Endothelial cell of umbilical vein (primary cell): Measurements from ENCODE around the gene RSKR.

Experiments
- EZH2 ChIP-seq: IDR thresholded peaks from 2 replicates; pipeline ENCODE4 v1.6.1; 2012; ENCODE audit warnings: borderline replicate concordance, low read depth, mild to moderate bottlenecking, moderate library complexity, low read length, inconsistent platforms; ENCODE audit not compliant: severe bottlenecking
- FOS ChIP-seq: IDR thresholded peaks from 2 replicates; pipeline ENCODE4 v1.6.1; 2011; ENCODE audit warnings: mild to moderate bottlenecking, low read length, moderate library complexity, borderline replicate concordance; ENCODE audit not compliant: insufficient read depth
- JUN ChIP-seq: IDR thresholded peaks from 2 replicates; pipeline ENCODE4 v1.6.1; 2011; ENCODE audit warnings: borderline replicate concordance, low read depth; ENCODE audit not compliant: insufficient read length, insufficient read depth
- TF ChIP-seq, protein P1 (sequence below), 2 donors: IDR thresholded peaks; 1 replicate in 1 of 2; 2 replicates in 1 of 2; pipeline ENCODE4 v1.5.1; 2011; ENCODE audit warnings: low read length in 2 of 2, mild to moderate bottlenecking in 2 of 2, moderate library complexity in 2 of 2, control low read depth in 1 of 2, inconsistent platforms in 1 of 2, low read depth in 1 of 2; ENCODE audit not compliant: insufficient read depth in 1 of 2; ENCODE audit errors: extremely low read depth in 1 of 2
- TF ChIP-seq, protein P2 (sequence below): IDR thresholded peaks from 2 replicates; pipeline ENCODE4 v1.6.1; 2011; ENCODE audit not compliant: insufficient read depth, insufficient read length

DNA sequence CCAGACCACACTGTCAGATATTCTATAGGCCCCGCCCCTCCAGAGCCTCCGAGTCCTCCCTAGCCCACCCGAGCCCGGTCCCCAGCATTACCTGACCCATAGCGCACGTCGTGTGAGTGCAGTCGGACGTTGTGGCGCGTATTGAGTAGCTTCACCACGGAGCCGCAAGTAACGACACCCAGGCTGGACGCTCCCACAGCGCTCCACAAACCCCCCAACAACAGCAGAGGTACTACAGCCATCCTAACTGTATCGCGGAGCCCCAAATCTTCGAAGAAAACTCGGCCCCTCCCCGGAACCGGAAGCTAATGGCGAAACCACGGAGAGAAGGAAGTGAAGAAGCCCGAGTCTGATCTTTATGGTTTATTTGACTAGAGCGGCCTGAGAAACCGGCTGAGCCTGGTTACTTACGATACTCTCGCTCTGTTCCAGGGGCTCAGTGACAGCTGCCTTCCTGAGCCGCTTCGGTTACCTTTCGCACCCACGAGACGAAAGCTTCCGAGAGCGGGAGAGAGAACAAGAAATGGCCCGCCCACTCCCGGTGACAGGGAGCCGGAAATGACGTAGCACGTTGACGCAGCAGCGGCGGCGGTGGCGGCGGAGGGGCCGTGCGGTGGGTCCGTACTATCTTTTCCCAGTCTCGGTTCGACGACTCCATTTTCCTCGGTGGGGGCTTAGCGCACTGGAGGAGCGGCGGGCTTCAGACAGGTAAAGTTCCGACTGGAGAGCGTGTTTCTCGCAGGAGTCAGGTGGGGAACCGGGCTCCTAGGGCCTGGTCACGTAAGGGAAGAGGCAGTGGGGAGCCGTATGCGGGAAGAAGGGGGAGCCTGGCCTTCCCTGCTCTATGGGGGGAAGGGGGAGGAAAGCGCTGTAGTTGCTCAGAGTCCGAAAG is 47.9 kb upstream of the RSKR start, which contains the start of the genes SDF2 and SUPT6H:
- TF ChIP-seq, protein P1, sequence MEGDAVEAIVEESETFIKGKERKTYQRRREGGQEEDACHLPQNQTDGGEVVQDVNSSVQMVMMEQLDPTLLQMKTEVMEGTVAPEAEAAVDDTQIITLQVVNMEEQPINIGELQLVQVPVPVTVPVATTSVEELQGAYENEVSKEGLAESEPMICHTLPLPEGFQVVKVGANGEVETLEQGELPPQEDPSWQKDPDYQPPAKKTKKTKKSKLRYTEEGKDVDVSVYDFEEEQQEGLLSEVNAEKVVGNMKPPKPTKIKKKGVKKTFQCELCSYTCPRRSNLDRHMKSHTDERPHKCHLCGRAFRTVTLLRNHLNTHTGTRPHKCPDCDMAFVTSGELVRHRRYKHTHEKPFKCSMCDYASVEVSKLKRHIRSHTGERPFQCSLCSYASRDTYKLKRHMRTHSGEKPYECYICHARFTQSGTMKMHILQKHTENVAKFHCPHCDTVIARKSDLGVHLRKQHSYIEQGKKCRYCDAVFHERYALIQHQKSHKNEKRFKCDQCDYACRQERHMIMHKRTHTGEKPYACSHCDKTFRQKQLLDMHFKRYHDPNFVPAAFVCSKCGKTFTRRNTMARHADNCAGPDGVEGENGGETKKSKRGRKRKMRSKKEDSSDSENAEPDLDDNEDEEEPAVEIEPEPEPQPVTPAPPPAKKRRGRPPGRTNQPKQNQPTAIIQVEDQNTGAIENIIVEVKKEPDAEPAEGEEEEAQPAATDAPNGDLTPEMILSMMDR (IDR thresholded peaks at IDR 0.05; ENCODE audit: extremely low read depth in 1 of 2, insufficient read depth in 1 of 2, low read depth in 1 of 2, low read length in 2 of 2), result no peak
- TF ChIP-seq, protein P2, sequence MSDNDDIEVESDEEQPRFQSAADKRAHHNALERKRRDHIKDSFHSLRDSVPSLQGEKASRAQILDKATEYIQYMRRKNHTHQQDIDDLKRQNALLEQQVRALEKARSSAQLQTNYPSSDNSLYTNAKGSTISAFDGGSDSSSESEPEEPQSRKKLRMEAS, result no peak
- no peak for TF ChIP-seq JUN
- TF ChIP-seq EZH2, result no peak
- no peak for TF ChIP-seq FOS
